Epithelial cell of esophagus (primary cell): ENCODE measurements around the gene HOXA5.

Experiments used
- DNase-seq: peaks from one replicate; pipeline ENCODE4 v3.0.0; 2010; ENCODE audit warnings: low read depth
- H3K4me3 ChIP-seq: 2 replicates; pipeline ENCODE4 v1.5.1; 2011; ENCODE audit warnings: mild to moderate bottlenecking, low read length, control low read depth
- TF ChIP-seq, protein P1 (sequence below): IDR thresholded peaks from 2 replicates; pipeline ENCODE4 v1.5.1; 2011; ENCODE audit warnings: low read depth, mild to moderate bottlenecking, low read length, control low read depth, inconsistent platforms; ENCODE audit not compliant: insufficient read depth; ENCODE audit errors: missing control alignments

Gene HOXA5

DNA sequence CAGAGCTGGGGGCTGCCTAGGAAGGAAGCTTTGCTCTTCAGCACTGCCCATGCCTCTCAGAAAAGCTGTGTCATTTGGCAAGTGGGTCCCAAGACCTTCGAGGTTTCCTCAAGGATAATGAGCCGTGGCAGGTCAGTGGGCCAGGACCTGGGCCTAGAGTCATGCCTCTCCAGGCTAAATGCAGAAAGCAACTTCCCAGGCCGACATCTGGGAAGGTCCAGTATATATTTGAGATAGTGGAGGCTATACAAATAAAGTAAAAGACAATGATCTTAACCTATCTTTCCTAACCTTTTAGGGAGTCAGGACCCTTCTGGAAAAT lies 33.0 kb upstream of the HOXA5 start:
- H3K4me3 ChIP-seq, result no peak overlapping the region
- no peak for DNase-seq
- TF ChIP-seq, protein P1, sequence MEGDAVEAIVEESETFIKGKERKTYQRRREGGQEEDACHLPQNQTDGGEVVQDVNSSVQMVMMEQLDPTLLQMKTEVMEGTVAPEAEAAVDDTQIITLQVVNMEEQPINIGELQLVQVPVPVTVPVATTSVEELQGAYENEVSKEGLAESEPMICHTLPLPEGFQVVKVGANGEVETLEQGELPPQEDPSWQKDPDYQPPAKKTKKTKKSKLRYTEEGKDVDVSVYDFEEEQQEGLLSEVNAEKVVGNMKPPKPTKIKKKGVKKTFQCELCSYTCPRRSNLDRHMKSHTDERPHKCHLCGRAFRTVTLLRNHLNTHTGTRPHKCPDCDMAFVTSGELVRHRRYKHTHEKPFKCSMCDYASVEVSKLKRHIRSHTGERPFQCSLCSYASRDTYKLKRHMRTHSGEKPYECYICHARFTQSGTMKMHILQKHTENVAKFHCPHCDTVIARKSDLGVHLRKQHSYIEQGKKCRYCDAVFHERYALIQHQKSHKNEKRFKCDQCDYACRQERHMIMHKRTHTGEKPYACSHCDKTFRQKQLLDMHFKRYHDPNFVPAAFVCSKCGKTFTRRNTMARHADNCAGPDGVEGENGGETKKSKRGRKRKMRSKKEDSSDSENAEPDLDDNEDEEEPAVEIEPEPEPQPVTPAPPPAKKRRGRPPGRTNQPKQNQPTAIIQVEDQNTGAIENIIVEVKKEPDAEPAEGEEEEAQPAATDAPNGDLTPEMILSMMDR, result no peak

DNA sequence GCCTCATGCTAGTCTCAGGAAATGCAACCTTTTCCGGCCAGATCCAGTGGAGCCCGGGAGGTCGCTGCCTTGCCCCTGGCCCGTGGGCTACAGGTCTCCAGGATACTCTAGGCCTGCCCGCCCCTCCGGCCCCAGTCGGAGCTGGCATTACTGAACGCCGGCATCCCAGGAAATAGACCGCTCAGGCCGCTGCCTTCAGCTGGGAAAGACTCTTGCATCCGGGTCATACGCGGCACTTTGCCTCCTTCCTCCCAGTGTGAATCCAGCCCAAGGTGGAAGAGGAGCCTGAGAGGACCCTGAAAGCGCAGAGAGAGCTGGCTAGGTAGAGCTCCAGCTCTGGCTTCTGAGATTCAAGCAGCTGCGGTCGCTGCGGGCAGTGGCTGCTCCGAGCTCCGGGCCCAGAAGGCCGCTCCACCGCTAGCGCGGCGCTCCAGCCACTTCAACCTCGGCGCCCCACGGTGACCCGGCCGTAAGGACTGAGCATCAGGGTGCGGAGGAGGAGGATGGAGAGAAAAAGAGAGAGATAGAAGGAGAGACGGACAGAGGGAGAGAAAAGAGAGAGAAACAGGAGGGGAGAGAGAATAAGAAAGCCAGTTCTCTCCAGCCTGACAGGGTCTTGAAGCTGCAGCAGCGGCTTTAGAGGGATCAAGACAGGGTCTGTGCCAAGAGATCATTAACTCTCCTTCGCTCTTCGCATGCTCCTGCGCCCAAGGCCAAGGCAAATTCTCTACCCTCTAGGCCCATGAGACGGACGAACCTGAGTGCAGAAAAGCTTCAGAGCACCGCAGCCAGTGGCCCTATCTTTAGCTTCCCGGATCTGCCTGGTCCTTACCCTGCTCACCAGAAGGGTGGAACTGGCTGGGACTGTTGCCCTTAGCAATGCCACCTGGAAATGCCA lies 32.4 kb upstream of the HOXA5 start:
- no peak for DNase-seq
- no peak overlapping the region for H3K4me3 ChIP-seq
- TF ChIP-seq, protein P1, result no peak

DNA sequence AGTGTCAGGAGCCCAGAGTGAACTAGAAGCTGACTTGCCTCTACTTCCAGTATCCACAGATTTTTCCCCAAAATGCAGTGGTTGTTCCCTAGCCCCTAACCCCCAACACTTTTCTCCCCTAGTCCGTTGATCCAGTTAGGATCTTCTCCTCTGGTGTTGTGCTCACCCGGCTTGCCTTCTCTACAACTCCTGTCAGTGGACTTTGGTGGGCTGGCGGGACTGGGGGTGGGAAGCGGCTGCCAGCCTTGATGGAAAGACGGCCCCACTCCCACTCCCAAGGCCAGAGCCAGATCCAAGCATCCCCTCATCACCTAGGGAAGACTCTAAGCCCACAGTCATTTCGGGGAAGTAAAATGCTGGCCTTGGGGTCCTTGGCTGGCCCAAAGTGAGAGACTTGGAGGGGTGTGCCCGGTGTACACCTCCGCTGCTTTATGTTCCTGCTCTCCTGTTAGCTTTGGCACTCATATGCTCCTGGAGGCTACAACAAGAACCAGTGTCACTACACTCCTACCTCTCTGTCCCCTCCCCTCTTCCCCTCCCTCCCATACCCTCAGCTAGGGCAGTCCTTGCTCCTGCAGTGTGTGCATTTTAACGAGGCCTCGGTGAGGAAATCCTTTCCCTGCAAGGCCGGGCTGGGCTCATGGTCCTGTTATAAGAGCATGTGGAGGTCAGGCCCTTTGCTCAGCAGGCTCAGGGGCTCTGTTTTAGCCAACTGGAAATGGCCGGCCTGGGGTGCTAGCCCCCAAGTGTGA lies 31.6 kb upstream of the HOXA5 start:
- no peak overlapping the region for H3K4me3 ChIP-seq
- no peak for DNase-seq
- TF ChIP-seq, protein P1, result no peak

DNA sequence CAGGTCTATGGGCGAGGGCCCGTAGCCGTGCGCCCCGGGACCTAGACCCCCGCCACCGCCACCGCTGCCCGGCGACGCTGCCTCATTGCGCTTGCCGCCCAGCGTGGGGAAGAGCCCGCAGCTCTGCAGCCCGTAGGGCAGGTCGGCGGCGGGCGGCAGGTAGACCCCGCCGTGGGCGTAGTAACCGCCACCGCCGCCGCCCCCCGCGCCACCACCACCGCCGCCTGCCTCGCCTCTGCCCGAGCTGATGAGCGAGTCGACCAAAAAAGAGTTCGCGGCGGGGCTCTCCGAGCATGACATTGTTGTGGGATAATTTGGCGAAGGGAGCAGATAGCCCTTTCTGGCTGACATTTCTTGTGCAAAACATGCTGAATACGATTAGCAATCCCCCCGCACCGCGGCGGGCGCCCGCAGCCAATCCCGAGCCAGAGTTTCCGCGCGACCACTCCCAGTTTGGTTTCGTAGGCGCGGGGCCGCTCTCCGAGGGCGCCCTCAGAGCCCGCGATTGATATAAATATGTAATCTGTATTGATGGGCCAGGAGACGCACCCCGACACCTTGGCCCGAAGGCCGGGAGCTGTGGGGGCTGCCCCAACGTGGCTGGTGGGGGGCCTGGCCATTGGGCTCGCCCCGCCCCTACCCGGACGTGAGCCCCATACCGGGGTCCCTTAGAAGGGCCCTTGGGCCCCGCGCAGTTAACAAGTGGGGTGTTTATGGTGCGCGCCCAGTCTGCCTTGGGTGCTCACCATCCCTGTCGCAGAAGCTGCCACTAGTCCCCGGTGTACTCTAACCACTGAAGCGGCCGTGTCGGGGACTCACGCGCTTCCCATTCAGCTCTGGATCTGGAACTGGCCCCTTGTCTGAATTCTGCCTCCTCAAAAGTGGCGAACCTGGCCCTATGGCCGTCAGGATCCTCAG lies 30.7 kb upstream of the HOXA5 start, which contains the start of gene HOXA10:
TSS of gene HOXA10 (minus strand) at position 365 of the 918 bp plus-strand sequence. CDS start at position 351, 14 bp downstream.
- no peak for DNase-seq
- H3K4me3 ChIP-seq, result no peak within 1 kb of the TSS
- TF ChIP-seq, protein P1, result no peak

DNA sequence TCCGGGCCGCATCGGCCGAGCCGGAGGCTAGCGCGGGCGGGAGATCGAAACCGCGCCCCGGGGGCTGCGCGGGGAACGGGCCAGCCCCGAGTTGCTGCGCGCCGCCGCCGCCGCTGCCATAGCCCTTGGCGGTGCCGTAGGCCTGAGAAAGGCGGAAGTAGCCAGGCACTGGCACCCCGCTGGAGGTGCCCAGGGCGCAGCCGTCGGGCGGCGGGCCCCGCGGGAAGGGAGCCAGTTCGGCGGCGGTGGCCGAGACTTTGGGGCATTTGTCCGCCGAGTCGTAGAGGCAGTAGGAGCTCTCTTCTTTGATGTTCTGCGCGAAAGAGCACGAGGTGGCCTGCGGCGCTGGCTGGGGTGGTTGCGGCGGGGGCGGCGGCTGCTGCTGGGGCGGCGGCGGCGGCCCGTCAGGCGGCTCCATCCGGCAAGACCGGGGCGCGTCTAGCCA lies 30.1 kb upstream of the HOXA5 start:
- no peak overlapping the region for H3K4me3 ChIP-seq
- no peak for DNase-seq
- TF ChIP-seq, protein P1, result no peak

DNA sequence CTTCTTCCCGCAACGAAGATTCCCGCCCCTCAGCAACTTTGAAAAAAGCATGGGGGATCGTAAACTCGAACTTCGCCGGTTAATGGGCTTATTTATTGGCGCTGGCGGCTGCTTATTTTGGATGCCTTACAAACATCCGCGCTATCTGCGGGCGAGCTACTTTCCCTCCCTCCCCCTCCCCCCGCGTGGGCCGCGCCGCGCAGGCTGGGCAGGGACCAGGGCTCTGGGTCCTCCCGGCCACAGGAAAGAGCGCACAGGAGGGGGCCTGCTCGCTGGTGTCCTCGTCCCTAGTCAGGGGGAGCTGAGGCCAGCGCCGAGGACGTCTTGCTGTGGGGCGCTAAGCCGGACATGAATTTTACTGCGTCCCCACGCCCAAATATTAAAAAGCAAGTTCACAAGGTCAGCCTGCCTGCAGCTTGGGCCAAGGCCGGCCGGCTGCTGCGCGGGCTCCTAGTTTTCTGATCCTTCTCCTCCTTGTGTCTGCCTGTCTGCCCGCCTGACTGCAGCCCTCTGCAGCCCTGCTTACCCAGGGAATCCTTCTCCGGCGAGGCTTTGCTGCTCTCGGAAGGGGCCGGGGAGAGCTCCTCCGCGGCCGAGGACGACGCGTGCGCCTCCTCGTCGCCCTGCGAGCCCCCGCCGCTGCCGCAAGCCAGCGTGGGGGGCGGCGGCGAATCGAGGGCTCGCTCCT lies 29.5 kb upstream of the HOXA5 start:
- no peak overlapping the region for H3K4me3 ChIP-seq
- TF ChIP-seq, protein P1, result no peak
- DNase-seq, result no peak
